HepG2 (cell line): ENCODE results near the gene H1-8.

Experiments
- CTCF ChIP-seq: sonication (generic); formaldehyde crosslinking; IDR thresholded peaks from 2 replicates; pipeline ENCODE4 v1.5.0; 2020; ENCODE audit warnings: mild to moderate bottlenecking, missing genetic modification reagents, moderate library complexity
- MED13 ChIP-seq: sonication (generic); formaldehyde crosslinking; IDR thresholded peaks from 2 replicates; pipeline ENCODE4 v1.5.0; 2020; ENCODE audit warnings: missing genetic modification reagents
- TOE1 ChIP-seq: sonication (generic); formaldehyde crosslinking; IDR thresholded peaks from 2 replicates; pipeline ENCODE4 v1.4.0; 2020; ENCODE audit warnings: mild to moderate bottlenecking, missing genetic modification reagents

- no peak for TF ChIP-seq TOE1 (CRISPR knock-in tag)
- no peak for TF ChIP-seq MED13 (CRISPR knock-in tag)
- no peak for TF ChIP-seq CTCF (CRISPR knock-in tag)
These were observed 10.2 kb downstream of the H1-8 start for GRCh38 chr3:129553171-129553570.
